A549 (cell line): ENCODE measurements around the gene MYO19. TPM values are rescaled to one million over a fixed set of nuclear protein-coding genes. Genes with fewer than 3 reads are reported as not detected.
A peak's percentile ranks its signal among the peaks of the same experiment; 100 is the strongest.

Experiments
- ATAC-seq, 2 experiments: fragments of 200-7000 bp in 1 of 2; fragments of >200 bp in 1 of 2; cut with Nextera tagmentation in 1 of 2; cut with Tn5 transposase in 1 of 2; 3 replicates each; pipeline versions ENCODE4 v1.8.0 to v1.9.1; 2018 to 2020; ENCODE audit warnings: mild to moderate bottlenecking in 1 of 2, moderate library complexity in 1 of 2
- CTCF ChIA-PET: fragments of 300-600 bp; sonication (Branson Sonifier 250); formaldehyde crosslinking; extraction: SDS; loops from one replicate; lab custom pipeline; 2021; ENCODE audit warnings: antibody characterized with exemption, inconsistent platforms; lab: Yijun Ruan, JAX
- POLR2A ChIA-PET: fragments of 350-600 bp; formaldehyde crosslinking; extraction: SDS; loops from one replicate; lab custom pipeline; 2021; ENCODE audit warnings: antibody characterized with exemption, inconsistent platforms; lab: Yijun Ruan, JAX
- DNase-seq, 2 experiments: peaks; one replicate each; pipeline versions ENCODE4 v3.0.0 to v3.0.0-alpha.2; 2011 to 2016; ENCODE audit warnings: low read depth in 1 of 2, low spot score in 1 of 2
- FAIRE-seq: peaks from 2 replicates; lab custom pipeline; 2011; peaks lifted over from hg19 to GRCh38; lab: Jason Lieb, UNC
- H3K27ac ChIP-seq, 2 experiments: fragments of >200 bp; sonication (Bioruptor Twin); formaldehyde crosslinking; 3 replicates each; pipeline ENCODE4 v1.5.1; 2016 to 2017
- H3K4me1 ChIP-seq: fragments of >200 bp; sonication (Bioruptor Twin); formaldehyde crosslinking; 3 replicates; pipeline ENCODE4 v1.6.1; 2016
- H3K4me2 ChIP-seq: fragments of >200 bp; sonication (Bioruptor Twin); formaldehyde crosslinking; 3 replicates; pipeline ENCODE4 v1.6.1; 2016
- H3K4me3 ChIP-seq: fragments of >200 bp; sonication (Bioruptor Twin); formaldehyde crosslinking; 3 replicates; pipeline ENCODE4 v1.5.1; 2016
- H3K9me3 ChIP-seq: fragments of >200 bp; sonication (Bioruptor Twin); formaldehyde crosslinking; 3 replicates; pipeline ENCODE4 v1.6.1; 2016
- E2F6 ChIP-seq: IDR thresholded peaks from 2 replicates; pipeline ENCODE4 v1.6.1; 2012; ENCODE audit warnings: low read depth, borderline replicate concordance
- ELK1 ChIP-seq: fragments of 150-350 bp; IDR thresholded peaks from 2 replicates; pipeline ENCODE4 v1.6.1; 2014; ENCODE audit warnings: low read depth, mild to moderate bottlenecking, low read length
- EP300 ChIP-seq, 2 experiments: fragments of >200 bp; sonication (Bioruptor Twin); formaldehyde crosslinking; IDR thresholded peaks; 2 replicates in 1 of 2; 3 replicates in 1 of 2; pipeline ENCODE4 v1.6.1; 2016 to 2017
- FOSL2 ChIP-seq, 2 experiments: fragments of 450-650 bp in 1 of 2; fragments of >200 bp in 1 of 2; sonication (Bioruptor Twin) in 1 of 2; formaldehyde crosslinking; IDR thresholded peaks; 2 replicates each; pipeline versions ENCODE4 v1.5.0 to v1.6.1; 2016 to 2020; ENCODE audit warnings: mild to moderate bottlenecking in 1 of 2, moderate library complexity in 1 of 2
- HOXA7 ChIP-seq: fragments of 250-450 bp; sonication (Bioruptor Pico); IDR thresholded peaks from 2 replicates; pipeline ENCODE4 v1.5.0; 2020; ENCODE audit warnings: mild to moderate bottlenecking, moderate library complexity
- JUN ChIP-seq, 2 experiments: fragments of >200 bp; sonication (Bioruptor Twin); formaldehyde crosslinking; IDR thresholded peaks; 2 replicates in 1 of 2; 3 replicates in 1 of 2; pipeline ENCODE4 v1.6.1; 2016 to 2017
- MAX ChIP-seq: IDR thresholded peaks from 2 replicates; pipeline ENCODE4 v1.6.1; 2012
- POLR2A ChIP-seq: IDR thresholded peaks from 2 replicates; pipeline ENCODE4 v1.6.1; 2012; ENCODE audit warnings: mild to moderate bottlenecking, low read length
- RAD21 ChIP-seq, 2 experiments: fragments of >200 bp in 1 of 2; sonication (Bioruptor Twin) in 1 of 2; formaldehyde crosslinking in 1 of 2; IDR thresholded peaks in 1 of 2; conservative IDR thresholded peaks in 1 of 2; 2 replicates in 1 of 2; 3 replicates in 1 of 2; pipeline ENCODE4 v1.6.1; 2012 to 2018; ENCODE audit warnings: inconsistent platforms in 1 of 2
- RCOR1 ChIP-seq: fragments of 150-350 bp; IDR thresholded peaks from 2 replicates; pipeline ENCODE4 v1.6.1; 2014; ENCODE audit warnings: antibody characterized with exemption, low read length, low read depth
- REST ChIP-seq: fragments of 200-600 bp; sonication (generic); IDR thresholded peaks from 2 replicates; pipeline ENCODE4 v1.6.1; 2016; ENCODE audit warnings: antibody characterized with exemption, mild to moderate bottlenecking, moderate library complexity
- SREBF2 ChIP-seq: fragments of 450-650 bp; IDR thresholded peaks from 2 replicates; pipeline ENCODE4 v1.6.1; 2014; ENCODE audit warnings: mild to moderate bottlenecking, moderate library complexity
- TFCP2L1 ChIP-seq: fragments of 250-450 bp; sonication (Bioruptor Pico); IDR thresholded peaks from 2 replicates; pipeline ENCODE4 v1.5.0; 2021; ENCODE audit warnings: mild to moderate bottlenecking
- TP53 ChIP-seq: fragments of 250-450 bp; sonication (Bioruptor Pico); IDR thresholded peaks from 2 replicates; pipeline ENCODE4 v1.5.0; 2021; ENCODE audit warnings: mild to moderate bottlenecking, moderate library complexity
- ZNF302 ChIP-seq: fragments of 250-450 bp; sonication (Bioruptor Pico); IDR thresholded peaks from 2 replicates; pipeline ENCODE4 v1.9.0; 2021; ENCODE audit warnings: inconsistent platforms, mild to moderate bottlenecking, moderate library complexity
- WGBS: methylation state at CpG from one replicate; pipeline ENCODE4 v1.1.6; 2017; ENCODE audit errors: missing lambda C conversion rate; 5-methylcytosine and 5-hydroxymethylcytosine counted together
- polyA plus RNA-seq, 4 experiments: library from polyadenylated mRNA; depleted of rRNA in 3 of 4; stranded (reverse); fragments of >200 nt; fragmentation: RNase III in 1 of 4; extraction: RNeasy Plus Mini Kit Qiagen cat#74134 plus additional on column Dnase treatment in 1 of 4; gene quantifications; 2 replicates in 3 of 4; 3 replicates in 1 of 4; pipeline ENCODE4 v1.2.3, GENCODE V29; 2011 to 2017

Gene MYO19
- polyA plus RNA-seq, 2 of the 4 experiments (the other 2 are of a cell fraction): 91.7 to 99.0 TPM

GRCh38 chr17:36532435-36532975 lies 2.2 kb downstream of the MYO19 start:
- no peak for DNase-seq
- no peak for FAIRE-seq
- Histone ChIP-seq H3K4me3 (no peak overlapping the region), H3K4me2 (no peak overlapping the region), H3K4me1 (peaks cover 18% of the 10 kb centered on the region; the same call in 2 of the 3 replicates), H3K9me3 (peaks cover 4% of the 10 kb centered on the region; the same call in 1 of the 3 replicates), H3K27ac (no peak overlapping the region)
- TF ChIP-seq FOSL2 (IDR thresholded peaks at IDR 0.05) (no peak), FOSL2 (CRISPR knock-in tag; IDR thresholded peaks at IDR 0.05) (no peak), EP300 (IDR thresholded peaks at IDR 0.05) (no peak), TFCP2L1 (no peak), E2F6 (no peak), POLR2A (no peak), ELK1 (no peak), ZNF302 (CRISPR knock-in tag) (no peak), RAD21 (conservative IDR thresholded peaks at IDR 0.05 in 1 of 2, IDR thresholded peaks at IDR 0.05 in 1 of 2) (no peak), TP53 (CRISPR knock-in tag) (no peak), RCOR1 (no peak), MAX (no peak), HOXA7 (CRISPR knock-in tag) (no peak)
- ChIA-PET CTCF (interaction anchor here (1.0 to 1.5 kb wide), 2 partner anchors 17 to 49 kb away, joined by 4 to 13 read pairs; no protein-coding TSS in a partner anchor), POLR2A (no interaction called here)
- WGBS: 87% methylated on average over 2 of the region's 2 CpGs
- no peak for ATAC-seq

- Histone ChIP-seq H3K9me3 (no peaks in the 10 kb centered on the region), H3K27ac (no peak overlapping the region), H3K4me3 (no peak overlapping the region), H3K4me1 (peaks cover 18% of the 10 kb centered on the region; the same call in 2 of the 3 replicates), H3K4me2 (no peak overlapping the region)
- CTCF ChIA-PET: interaction anchor here (1.1 to 1.4 kb wide), 3 partner anchors 13 to 46 kb away, joined by 3 to 5 read pairs (median 3); no protein-coding TSS in a partner anchor
- DNase-seq: peak in 1 of 2 experiments; percentile 33
- TF ChIP-seq FOSL2 (IDR thresholded peaks at IDR 0.05): no peak
- TF ChIP-seq FOSL2 (CRISPR knock-in tag; IDR thresholded peaks at IDR 0.05): peak; percentile 66
- TF ChIP-seq EP300 (IDR thresholded peaks at IDR 0.05): no peak
- TF ChIP-seq, all 56 proteins: peak for 1
- POLR2A ChIA-PET: no interaction called here
- no peak for FAIRE-seq
- no peak for ATAC-seq
These were observed 5.5 kb downstream of the MYO19 start for GRCh38 chr17:36529121-36529520.

- H3K4me2 ChIP-seq: no peak overlapping the region
- H3K4me1 ChIP-seq: peaks cover 9% of the 10 kb centered on the region; the same call in 1 of the 3 replicates
- POLR2A ChIA-PET: interaction anchor here (0.6 kb wide), 1 partner anchor 27 kb away, joined by 3 read pairs; no protein-coding TSS in a partner anchor
- no peak for FAIRE-seq
- 94% methylated on average over 7 of the region's 7 CpGs for WGBS
- no peak overlapping the region for H3K27ac ChIP-seq
- no peaks in the 10 kb centered on the region for H3K9me3 ChIP-seq
- TF ChIP-seq REST: no peak
- no peak for TF ChIP-seq SREBF2
- TF ChIP-seq JUN (IDR thresholded peaks at IDR 0.05): no peak
- no peak overlapping the region for H3K4me3 ChIP-seq
- ATAC-seq: no peak
- CTCF ChIA-PET: interaction anchor here (1.1 to 1.8 kb wide), 2 partner anchors 11 to 558 kb away, joined by 3 to 7 read pairs; no protein-coding TSS in a partner anchor
- no peak for DNase-seq
These were observed 6.9 kb downstream of the MYO19 start for GRCh38 chr17:36527621-36528250.
